ENCODE measurements around the gene CEP164. TPM values are rescaled to one million over a fixed set of nuclear protein-coding genes. Genes with fewer than 3 reads are reported as not detected.

The CEP164 gene
- total and polyA plus RNA-seq, 4 experiments from 2014 or later: 12.7 to 42.5 (median 33.2) TPM

GRCh38 chr11:117303646-117304315 is 23.9 kb upstream of the CEP164 start:
- no peak overlapping the region for H3K27ac ChIP-seq (ENCODE audit: low read depth, low read length)
- H3K36me3 ChIP-seq (ENCODE audit: insufficient read depth, low read length): no peaks in the 10 kb centered on the region
- no peak overlapping the region for H3K4me3 Mint-ChIP-seq
- H3K27me3 Mint-ChIP-seq: no peaks in the 10 kb centered on the region
- no peaks in the 10 kb centered on the region for H3K9me3 ChIP-seq (ENCODE audit: control insufficient read depth in 1 of 2, low read length in 2 of 2)
- H3K9me3 Mint-ChIP-seq: no peaks in the 10 kb centered on the region
- POLR2A ChIA-PET (ENCODE audit: partially characterized antibody): interaction anchor here (0.6 to 1.7 kb wide), 3 partner anchors 8 to 24 kb away, joined by 3 to 7 read pairs (median 4); no protein-coding TSS in a partner anchor
- H3K27me3 ChIP-seq (ENCODE audit: insufficient read depth, low read length): no peaks in the 10 kb centered on the region
- CTCF ChIA-PET (ENCODE audit: partially characterized antibody): interaction anchor here (0.9 to 1.5 kb wide), 3 partner anchors 74 to 122 kb away, joined by 3 to 4 read pairs (median 3); no protein-coding TSS in a partner anchor
- H3K36me3 Mint-ChIP-seq: peaks cover 0 to 3% of the 10 kb centered on the region in 2 donors
- intact Hi-C loops (cut with micrococcal nuclease): no loop called here
- H3K4me1 ChIP-seq (ENCODE audit: insufficient read depth, low read length): no peaks in the 10 kb centered on the region
- no peak overlapping the region for H3K4me3 ChIP-seq (ENCODE audit: low read length in 2 of 2)
- H3K27ac Mint-ChIP-seq: peak overlapping the region in 1 of 7 donors; percentile 12
- DNase-seq: no peak
- peaks cover 6 to 10% (median 8%) of the 10 kb centered on the region in 4 donors for H3K4me1 Mint-ChIP-seq

GRCh38 chr11:117305145-117305544 is 22.5 kb upstream of the CEP164 start:
- no peaks in the 10 kb centered on the region for H3K4me1 ChIP-seq (ENCODE audit: insufficient read depth, low read length)
- peaks cover 0 to 3% of the 10 kb centered on the region in 2 donors for H3K36me3 Mint-ChIP-seq
- H3K4me3 ChIP-seq (ENCODE audit: low read length in 2 of 2): no peak overlapping the region
- ChIA-PET POLR2A (ENCODE audit: partially characterized antibody) (interaction anchor here (0.6 to 0.7 kb wide), 2 partner anchors 15 to 31 kb away, joined by 3 read pairs; no protein-coding TSS in a partner anchor), CTCF (ENCODE audit: partially characterized antibody) (interaction anchor here (0.7 kb wide), 1 partner anchor 10 kb away, joined by 3 read pairs; no protein-coding TSS in a partner anchor)
- no peak overlapping the region for H3K4me3 Mint-ChIP-seq
- peaks cover 6 to 10% (median 8%) of the 10 kb centered on the region in 4 donors for H3K4me1 Mint-ChIP-seq
- no peak overlapping the region for H3K27ac ChIP-seq (ENCODE audit: low read depth, low read length)
- no peak for DNase-seq
- H3K27ac Mint-ChIP-seq: no peak overlapping the region
- peaks cover 0 to 2% of the 10 kb centered on the region in 2 donors for H3K27me3 Mint-ChIP-seq
- H3K27me3 ChIP-seq (ENCODE audit: insufficient read depth, low read length): no peaks in the 10 kb centered on the region
- H3K36me3 ChIP-seq (ENCODE audit: insufficient read depth, low read length): no peaks in the 10 kb centered on the region
- intact Hi-C loops (cut with micrococcal nuclease): no loop called here
- H3K9me3 ChIP-seq (ENCODE audit: control insufficient read depth in 1 of 2, low read length in 2 of 2): no peaks in the 10 kb centered on the region
- no peaks in the 10 kb centered on the region for H3K9me3 Mint-ChIP-seq

GRCh38 chr11:117309310-117309709 is 18.3 kb upstream of the CEP164 start:
- H3K27ac Mint-ChIP-seq: peak overlapping the region in 1 of 7 donors; percentile 4
- Histone ChIP-seq H3K4me3 (ENCODE audit: low read length in 2 of 2) (no peak overlapping the region), H3K9me3 (ENCODE audit: control insufficient read depth in 1 of 2, low read length in 2 of 2) (no peaks in the 10 kb centered on the region), H3K27ac (ENCODE audit: low read depth, low read length) (no peak overlapping the region), H3K27me3 (ENCODE audit: insufficient read depth, low read length) (no peaks in the 10 kb centered on the region), H3K4me1 (ENCODE audit: insufficient read depth, low read length) (peaks cover under 1% of the 10 kb centered on the region), H3K36me3 (ENCODE audit: insufficient read depth, low read length) (no peaks in the 10 kb centered on the region)
- intact Hi-C loops (cut with micrococcal nuclease): no loop called here
- peaks cover 0 to 2% of the 10 kb centered on the region in 2 donors for H3K27me3 Mint-ChIP-seq
- no peak overlapping the region for H3K4me3 Mint-ChIP-seq
- H3K4me1 Mint-ChIP-seq: peaks cover under 1 to 9% (median 3%) of the 10 kb centered on the region in 4 donors
- CTCF ChIA-PET (ENCODE audit: partially characterized antibody): interaction anchor here (2.3 kb wide), 1 partner anchor 84 kb away, joined by 10 read pairs; no protein-coding TSS in a partner anchor
- H3K36me3 Mint-ChIP-seq: peaks cover 0 to 3% of the 10 kb centered on the region in 2 donors
- H3K9me3 Mint-ChIP-seq: no peaks in the 10 kb centered on the region
- POLR2A ChIA-PET (ENCODE audit: partially characterized antibody): interaction anchor here (0.6 to 1.7 kb wide), 2 partner anchors 79 to 361 kb away, joined by 3 to 6 read pairs; no protein-coding TSS in a partner anchor
- DNase-seq: no peak

- Mint-ChIP-seq H3K27ac (no peak overlapping the region), H3K9me3 (no peaks in the 10 kb centered on the region), H3K36me3 (peaks cover 0 to 2% of the 10 kb centered on the region in 2 donors), H3K27me3 (peaks cover 5 to 7% of the 10 kb centered on the region in 2 donors), H3K4me3 (peak overlapping the region in 2 of 8 donors; percentile 3 to 51), H3K4me1 (peaks cover 6 to 22% (median 13%) of the 10 kb centered on the region in 4 donors)
- H3K9me3 ChIP-seq (ENCODE audit: control insufficient read depth in 1 of 2, low read length in 2 of 2): no peaks in the 10 kb centered on the region
- no peak overlapping the region for H3K4me3 ChIP-seq (ENCODE audit: low read length in 2 of 2)
- CTCF ChIA-PET (ENCODE audit: partially characterized antibody): no interaction called here
- intact Hi-C loops (cut with micrococcal nuclease): no loop called here
- no peak overlapping the region for H3K27ac ChIP-seq (ENCODE audit: low read depth, low read length)
- H3K4me1 ChIP-seq (ENCODE audit: insufficient read depth, low read length): peaks cover 17% of the 10 kb centered on the region
- POLR2A ChIA-PET (ENCODE audit: partially characterized antibody): no interaction called here
- peaks cover 7% of the 10 kb centered on the region for H3K27me3 ChIP-seq (ENCODE audit: insufficient read depth, low read length)
- H3K36me3 ChIP-seq (ENCODE audit: insufficient read depth, low read length): no peaks in the 10 kb centered on the region
- no peak for DNase-seq
These were observed 14.6 kb upstream of the CEP164 start for GRCh38 chr11:117313091-117313490.

- Histone ChIP-seq H3K27me3 (ENCODE audit: insufficient read depth, low read length) (peaks cover 7% of the 10 kb centered on the region), H3K27ac (ENCODE audit: low read depth, low read length) (no peak overlapping the region), H3K4me1 (ENCODE audit: insufficient read depth, low read length) (peaks cover 17% of the 10 kb centered on the region), H3K9me3 (ENCODE audit: control insufficient read depth in 1 of 2, low read length in 2 of 2) (no peaks in the 10 kb centered on the region), H3K4me3 (ENCODE audit: low read length in 2 of 2) (no peak overlapping the region), H3K36me3 (ENCODE audit: insufficient read depth, low read length) (no peaks in the 10 kb centered on the region)
- Mint-ChIP-seq H3K4me3 (peak overlapping the region; percentile 13 to 73 (median 59)), H3K27me3 (peaks cover 3 to 7% of the 10 kb centered on the region in 2 donors), H3K9me3 (no peaks in the 10 kb centered on the region), H3K27ac (peak overlapping the region in 2 of 7 donors; percentile 30 to 66), H3K4me1 (peaks cover 4 to 19% (median 12%) of the 10 kb centered on the region in 4 donors), H3K36me3 (no peaks in the 10 kb centered on the region)
- DNase-seq: no peak
- POLR2A ChIA-PET (ENCODE audit: partially characterized antibody): interaction anchor here (0.6 to 2.9 kb wide), 4 partner anchors 14 to 82 kb away, joined by 3 to 20 read pairs (median 8); partner anchors contain the start of genes CEP164 and PCSK7
- CTCF ChIA-PET (ENCODE audit: partially characterized antibody): interaction anchor here (1.6 kb wide), 1 partner anchor 17 kb away, joined by 3 read pairs; no protein-coding TSS in a partner anchor
- intact Hi-C loops (cut with micrococcal nuclease): no loop called here
These were observed 13.6 kb upstream of the CEP164 start for GRCh38 chr11:117313828-117314768.

- Histone ChIP-seq H3K27me3 (ENCODE audit: insufficient read depth, low read length) (peaks cover 7% of the 10 kb centered on the region), H3K36me3 (ENCODE audit: insufficient read depth, low read length) (no peaks in the 10 kb centered on the region), H3K27ac (ENCODE audit: low read depth, low read length) (peak overlapping the region; percentile 26), H3K4me1 (ENCODE audit: insufficient read depth, low read length) (peaks cover 17% of the 10 kb centered on the region), H3K9me3 (ENCODE audit: control insufficient read depth in 1 of 2, low read length in 2 of 2) (no peaks in the 10 kb centered on the region), H3K4me3 (ENCODE audit: low read length in 2 of 2) (no peak overlapping the region)
- peak overlapping the region; percentile 42 to 73 (median 66) for H3K4me3 Mint-ChIP-seq
- peaks cover 4 to 19% (median 12%) of the 10 kb centered on the region in 4 donors for H3K4me1 Mint-ChIP-seq
- H3K9me3 Mint-ChIP-seq: no peaks in the 10 kb centered on the region
- intact Hi-C loops (cut with micrococcal nuclease): no loop called here
- POLR2A ChIA-PET (ENCODE audit: partially characterized antibody): interaction anchor here (0.6 to 2.9 kb wide), 4 partner anchors 13 to 83 kb away, joined by 3 to 20 read pairs (median 8); partner anchors contain the start of genes CEP164 and PCSK7
- H3K27me3 Mint-ChIP-seq: peaks cover 3 to 7% of the 10 kb centered on the region in 2 donors
- no peaks in the 10 kb centered on the region for H3K36me3 Mint-ChIP-seq
- peak overlapping the region in 4 of 7 donors; percentile 15 to 66 (median 58) for H3K27ac Mint-ChIP-seq
- DNase-seq: no peak
- CTCF ChIA-PET (ENCODE audit: partially characterized antibody): interaction anchor here (1.6 kb wide), 2 partner anchors 13 to 17 kb away, joined by 3 to 5 read pairs; partner anchors contain the start of gene CEP164
These were observed 12.8 kb upstream of the CEP164 start for GRCh38 chr11:117314840-117315239.

All from CD4-positive, alpha-beta memory T cell (primary cell).